ENCODE results near the gene A4GALT. TPM values are rescaled to one million over a fixed set of nuclear protein-coding genes. Genes with fewer than 3 reads are reported as not detected.
"Not testable (repeated sequence)": the region's sequence is repeated elsewhere in the genome, so short reads cannot be mapped to it uniquely, and the experiment has no call there.

Gene A4GALT
- total and polyA plus RNA-seq, 7 donors, result 1.6 to 51.0 (median 23.5) TPM

DNA sequence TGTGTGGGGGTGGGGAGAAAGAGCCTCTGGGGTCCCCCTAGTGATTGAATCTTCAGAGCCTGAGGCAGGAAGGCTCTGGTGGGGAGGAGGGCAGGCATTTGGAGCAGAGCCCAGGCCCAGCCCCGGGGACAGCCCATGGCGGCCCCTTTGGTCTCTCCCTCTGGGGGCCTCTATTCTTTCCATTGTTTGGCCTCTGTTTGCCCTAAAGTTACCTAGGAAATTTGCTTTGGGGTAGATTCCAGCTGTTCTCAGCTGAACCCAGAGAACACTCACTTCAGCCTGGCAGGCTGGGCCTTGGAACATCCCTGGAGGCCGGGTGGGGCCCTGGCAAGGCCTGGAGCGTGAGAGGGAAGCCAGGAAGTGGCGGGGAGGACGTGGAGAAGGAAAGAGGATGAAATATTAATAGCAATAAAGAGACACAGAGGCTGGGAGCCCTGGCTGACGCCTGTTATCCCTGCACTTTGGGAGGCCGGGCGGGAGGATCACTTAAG, 22.9 kb upstream of the A4GALT start:
- peak; percentile 95 for DNase-seq
- 55 to 57% methylated on average over 9 of the region's 9 CpGs for WGBS, 2 donors
- intact Hi-C loops (cut with DNase I), result no loop called here
- no peaks in the 10 kb centered on the region for H3K36me3 ChIP-seq
- H3K4me1 ChIP-seq, result peaks cover 0 to 14% (median 13%) of the 10 kb centered on the region in 4 donors
- TF ChIP-seq POLR2AphosphoS5 (IDR thresholded peaks at IDR 0.05) (peak; percentile 52 to 76 (median 72)), EP300 (IDR thresholded peaks at IDR 0.05) (peak in 1 of 4 donors; percentile 29), POLR2A (IDR thresholded peaks at IDR 0.05) (no peak)
- H3K27ac ChIP-seq, result peak overlapping the region; percentile 73 to 84 (median 80)
- no peaks in the 10 kb centered on the region for H3K27me3 ChIP-seq
- H3K4me3 ChIP-seq, result no peak overlapping the region
- no peaks in the 10 kb centered on the region for H3K9me3 ChIP-seq

DNA sequence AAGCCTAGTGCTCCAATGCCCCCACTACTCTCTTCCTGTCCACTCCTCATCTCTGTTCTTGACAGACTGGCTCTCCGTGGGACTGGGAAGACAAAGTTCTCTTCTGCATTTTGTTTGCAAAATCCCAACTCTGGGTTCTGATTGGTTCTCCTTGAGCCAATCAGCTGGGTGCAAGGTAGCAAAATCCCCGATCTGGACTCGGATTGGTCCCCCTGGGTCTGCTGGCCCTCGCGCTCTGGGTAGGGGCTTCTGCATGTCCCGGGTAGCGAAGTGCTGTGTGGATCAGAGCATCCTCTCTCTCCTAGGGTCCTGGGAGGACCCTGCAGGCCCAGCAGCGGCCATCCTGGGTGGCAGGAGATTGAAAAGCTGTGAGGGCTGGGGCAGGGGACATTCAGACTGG, 22.3 kb upstream of the A4GALT start:
- TF ChIP-seq, protein P1, sequence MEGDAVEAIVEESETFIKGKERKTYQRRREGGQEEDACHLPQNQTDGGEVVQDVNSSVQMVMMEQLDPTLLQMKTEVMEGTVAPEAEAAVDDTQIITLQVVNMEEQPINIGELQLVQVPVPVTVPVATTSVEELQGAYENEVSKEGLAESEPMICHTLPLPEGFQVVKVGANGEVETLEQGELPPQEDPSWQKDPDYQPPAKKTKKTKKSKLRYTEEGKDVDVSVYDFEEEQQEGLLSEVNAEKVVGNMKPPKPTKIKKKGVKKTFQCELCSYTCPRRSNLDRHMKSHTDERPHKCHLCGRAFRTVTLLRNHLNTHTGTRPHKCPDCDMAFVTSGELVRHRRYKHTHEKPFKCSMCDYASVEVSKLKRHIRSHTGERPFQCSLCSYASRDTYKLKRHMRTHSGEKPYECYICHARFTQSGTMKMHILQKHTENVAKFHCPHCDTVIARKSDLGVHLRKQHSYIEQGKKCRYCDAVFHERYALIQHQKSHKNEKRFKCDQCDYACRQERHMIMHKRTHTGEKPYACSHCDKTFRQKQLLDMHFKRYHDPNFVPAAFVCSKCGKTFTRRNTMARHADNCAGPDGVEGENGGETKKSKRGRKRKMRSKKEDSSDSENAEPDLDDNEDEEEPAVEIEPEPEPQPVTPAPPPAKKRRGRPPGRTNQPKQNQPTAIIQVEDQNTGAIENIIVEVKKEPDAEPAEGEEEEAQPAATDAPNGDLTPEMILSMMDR (IDR thresholded peaks at IDR 0.05), result no peak
- no peak for TF ChIP-seq POLR2AphosphoS5 (IDR thresholded peaks at IDR 0.05)
- no peak for TF ChIP-seq EP300 (IDR thresholded peaks at IDR 0.05)
- 77 to 78% methylated on average over 8 of the region's 8 CpGs for WGBS, 2 donors
- intact Hi-C loops (cut with DNase I), result no loop called here
- DNase-seq, result peak; percentile 75
- Histone ChIP-seq H3K27me3 (no peaks in the 10 kb centered on the region), H3K4me1 (peaks cover 0 to 14% (median 13%) of the 10 kb centered on the region in 4 donors), H3K36me3 (no peaks in the 10 kb centered on the region), H3K27ac (peak overlapping the region; percentile 73 to 84 (median 80)), H3K9me3 (no peaks in the 10 kb centered on the region), H3K4me3 (no peak overlapping the region)

DNA sequence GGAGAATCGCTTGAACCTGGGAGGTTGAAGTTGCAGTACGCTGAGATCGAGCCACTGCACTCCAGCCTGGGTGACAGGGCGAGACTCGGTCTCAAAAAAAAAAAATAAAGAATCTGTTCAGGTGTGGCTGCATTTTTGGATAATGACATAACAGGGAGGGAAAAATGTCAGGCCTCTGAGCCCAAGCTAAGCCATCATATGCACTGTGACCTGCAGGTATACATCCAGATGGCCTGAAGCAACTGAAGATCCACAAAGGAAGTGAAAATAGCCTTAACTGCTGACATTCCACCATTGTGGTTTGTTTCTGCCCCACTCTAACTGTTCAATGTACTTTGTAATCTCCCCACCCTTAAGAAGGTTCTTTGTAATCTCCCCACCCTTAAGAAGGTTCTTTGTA, 19.6 kb upstream of the A4GALT start:
- H3K4me3 ChIP-seq; DNase-seq; intact Hi-C loops (cut with DNase I); H3K9me3 ChIP-seq; H3K27me3 ChIP-seq; H3K27ac ChIP-seq; H3K36me3 ChIP-seq: not testable (repeated sequence)
- WGBS, 2 donors, result 82 to 88% methylated on average over 5 of the region's 5 CpGs
- H3K4me1 ChIP-seq, result peaks cover 0 to 14% (median 13%) of the 10 kb centered on the region in 4 donors

DNA sequence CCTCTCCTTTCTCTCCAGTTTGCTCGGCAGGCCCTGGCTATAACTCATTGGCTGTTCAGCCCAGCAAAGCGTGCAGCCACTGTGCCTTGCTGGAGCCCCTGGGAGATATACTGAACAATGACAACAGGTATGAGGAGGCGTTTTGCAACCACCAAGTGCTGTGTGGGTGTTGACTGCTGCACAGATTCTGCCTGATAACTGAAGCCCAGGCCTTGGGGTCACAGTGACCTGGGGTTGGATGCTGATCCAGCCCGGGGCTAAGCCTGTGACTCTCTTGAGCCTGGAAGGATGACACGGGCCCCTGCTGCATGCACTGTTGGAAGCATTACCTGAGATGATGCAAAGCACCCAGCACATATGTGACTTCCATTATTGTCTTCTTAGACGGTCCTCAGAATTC, 13.7 kb upstream of the A4GALT start:
- Histone ChIP-seq H3K4me1 (no peaks in the 10 kb centered on the region), H3K36me3 (no peaks in the 10 kb centered on the region), H3K27ac (no peak overlapping the region), H3K4me3 (no peak overlapping the region), H3K27me3 (no peaks in the 10 kb centered on the region), H3K9me3 (no peaks in the 10 kb centered on the region)
- DNase-seq, result no peak
- 76 to 82% methylated on average over 6 of the region's 6 CpGs for WGBS, 2 donors
- TF ChIP-seq, protein P1 (IDR thresholded peaks at IDR 0.05), result no peak
- TF ChIP-seq POLR2A (IDR thresholded peaks at IDR 0.05) (no peak), EP300 (IDR thresholded peaks at IDR 0.05) (no peak), POLR2AphosphoS5 (IDR thresholded peaks at IDR 0.05) (no peak)
- intact Hi-C loops (cut with DNase I), result no loop called here

DNA sequence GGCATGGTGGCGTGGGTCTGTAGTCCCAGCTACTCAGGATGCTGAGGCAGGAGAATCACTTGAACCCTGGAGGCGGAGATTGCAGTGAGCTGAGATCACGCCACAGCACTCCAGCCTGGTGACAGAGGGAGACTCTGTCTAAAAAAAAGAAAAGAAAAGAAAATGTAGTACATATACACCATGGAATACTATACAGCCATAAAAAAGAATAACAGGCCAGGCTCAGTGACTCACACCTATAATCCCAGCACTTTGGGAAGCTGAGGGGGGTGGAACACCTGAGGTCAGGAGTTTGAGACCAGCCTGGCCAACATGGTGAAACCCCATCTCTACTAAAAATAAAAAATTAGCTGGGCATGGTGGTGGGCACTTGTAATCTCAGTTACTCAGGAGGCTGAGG, 12.7 kb upstream of the A4GALT start:
- intact Hi-C loops (cut with DNase I); H3K4me3 ChIP-seq; H3K9me3 ChIP-seq; H3K36me3 ChIP-seq; H3K4me1 ChIP-seq; H3K27me3 ChIP-seq; DNase-seq; H3K27ac ChIP-seq: not testable (repeated sequence)
- 91 to 96% methylated on average over 3 of the region's 3 CpGs for WGBS, 2 donors

DNA sequence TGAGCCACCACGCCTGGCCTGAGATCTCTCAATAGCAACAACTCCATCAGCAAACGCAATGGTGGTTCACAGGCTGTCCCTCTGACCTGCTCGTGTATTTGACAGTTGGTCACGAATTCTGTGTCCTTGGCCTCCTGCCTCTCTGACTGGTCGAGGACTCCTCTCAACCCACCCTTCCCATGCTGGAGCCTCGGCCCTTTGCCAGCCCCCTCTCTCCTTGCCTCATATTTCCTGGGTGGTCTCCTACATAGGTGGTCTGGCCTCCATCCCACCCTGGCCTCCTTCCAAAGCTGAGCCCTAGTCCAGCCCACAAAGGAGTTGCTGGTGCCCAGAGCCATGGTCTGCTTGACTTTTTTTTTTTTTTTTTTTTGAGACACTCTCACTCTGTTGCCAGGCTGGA, 11.4 kb upstream of the A4GALT start:
- Histone ChIP-seq H3K9me3 (no peaks in the 10 kb centered on the region), H3K4me1 (no peaks in the 10 kb centered on the region), H3K4me3 (no peak overlapping the region), H3K36me3 (no peaks in the 10 kb centered on the region), H3K27ac (no peak overlapping the region), H3K27me3 (no peaks in the 10 kb centered on the region)
- DNase-seq, result no peak
- intact Hi-C loops (cut with DNase I), result no loop called here
- TF ChIP-seq POLR2A (IDR thresholded peaks at IDR 0.05) (no peak), EP300 (IDR thresholded peaks at IDR 0.05) (no peak), POLR2AphosphoS5 (IDR thresholded peaks at IDR 0.05) (no peak)
- TF ChIP-seq, protein P1 (IDR thresholded peaks at IDR 0.05), result no peak
- WGBS, 2 donors, result 76 to 78% methylated on average over 6 of the region's 6 CpGs
